Measurements from ENCODE around the gene ATP6V0A4. TPM values are rescaled to one million over a fixed set of nuclear protein-coding genes. Genes with fewer than 3 reads are reported as not detected.

ATP6V0A4 gene
- total and polyA plus RNA-seq, 2 donors (not counting 1 experiment from before 2014, with no cell fraction given), result not detected

GRCh38 chr7:138712652-138713051, 85.3 kb downstream of the ATP6V0A4 start:
- Histone ChIP-seq H3K36me3 (ENCODE audit: control insufficient read depth, insufficient read depth, low read length) (no peaks in the 10 kb centered on the region), H3K4me1 (ENCODE audit: control insufficient read depth, extremely low read depth, insufficient read depth, low read length) (no peaks in the 10 kb centered on the region), H3K27ac (ENCODE audit: insufficient read depth, low read length) (no peak overlapping the region), H3K9ac (ENCODE audit: insufficient read depth, low read length) (no peak overlapping the region), H3K4me2 (ENCODE audit: extremely low read depth, insufficient read depth, low read length) (no peak overlapping the region), H3K79me2 (ENCODE audit: control insufficient read depth, insufficient read depth, low read length) (no peaks in the 10 kb centered on the region), H4K20me1 (ENCODE audit: control insufficient read depth, extremely low read depth, insufficient read depth, low read length) (no peaks in the 10 kb centered on the region), H3K4me3 (replicated peaks in 1 of 4; ENCODE audit: control extremely low read depth in 1 of 4, insufficient read depth in 1 of 4, low read depth in 3 of 4, low read length in 4 of 4) (no peak overlapping the region), H2AFZ (ENCODE audit: low read length) (no peak overlapping the region), H3K9me3 (ENCODE audit: control insufficient read depth, insufficient read depth, low read depth, low read length) (no peaks in the 10 kb centered on the region), H3K27me3 (ENCODE audit: control insufficient read depth, insufficient read depth, low read length) (no peaks in the 10 kb centered on the region)
- no peak for TF ChIP-seq CTCF (conservative IDR thresholded peaks at IDR 0.05 in 1 of 2, IDR thresholded peaks at IDR 0.05 in 1 of 2; ENCODE audit: low read depth in 1 of 2, low read length in 2 of 2)
- TF ChIP-seq EZH2 (IDR thresholded peaks at IDR 0.05; ENCODE audit: low read length, missing control alignments), result no peak
- DNase-seq (ENCODE audit: low read depth in 2 of 2), result no peak

GRCh38 chr7:138710536-138711385, 87.2 kb downstream of the ATP6V0A4 start:
- no peaks in the 10 kb centered on the region for H3K27me3 ChIP-seq (ENCODE audit: control insufficient read depth, insufficient read depth, low read length)
- TF ChIP-seq CTCF (conservative IDR thresholded peaks at IDR 0.05 in 1 of 2, IDR thresholded peaks at IDR 0.05 in 1 of 2; ENCODE audit: low read depth in 1 of 2, low read length in 2 of 2) (no peak), EZH2 (IDR thresholded peaks at IDR 0.05; ENCODE audit: low read length, missing control alignments) (no peak)
- no peaks in the 10 kb centered on the region for H3K36me3 ChIP-seq (ENCODE audit: control insufficient read depth, insufficient read depth, low read length)
- no peaks in the 10 kb centered on the region for H3K79me2 ChIP-seq (ENCODE audit: control insufficient read depth, insufficient read depth, low read length)
- no peak overlapping the region for H3K9ac ChIP-seq (ENCODE audit: insufficient read depth, low read length)
- H3K4me3 ChIP-seq (replicated peaks in 1 of 4; ENCODE audit: control extremely low read depth in 1 of 4, insufficient read depth in 1 of 4, low read depth in 3 of 4, low read length in 4 of 4), result no peak overlapping the region
- H3K4me1 ChIP-seq (ENCODE audit: control insufficient read depth, extremely low read depth, insufficient read depth, low read length), result no peaks in the 10 kb centered on the region
- no peaks in the 10 kb centered on the region for H3K9me3 ChIP-seq (ENCODE audit: control insufficient read depth, insufficient read depth, low read depth, low read length)
- no peak overlapping the region for H3K27ac ChIP-seq (ENCODE audit: insufficient read depth, low read length)
- H4K20me1 ChIP-seq (ENCODE audit: control insufficient read depth, extremely low read depth, insufficient read depth, low read length), result no peaks in the 10 kb centered on the region
- DNase-seq (ENCODE audit: low read depth in 2 of 2), result no peak
- H3K4me2 ChIP-seq (ENCODE audit: extremely low read depth, insufficient read depth, low read length), result no peak overlapping the region
- H2AFZ ChIP-seq (ENCODE audit: low read length), result no peak overlapping the region

GRCh38 chr7:138705167-138705566, 92.8 kb downstream of the ATP6V0A4 start:
- Histone ChIP-seq H2AFZ (ENCODE audit: low read length) (no peak overlapping the region), H3K36me3 (ENCODE audit: control insufficient read depth, insufficient read depth, low read length) (no peaks in the 10 kb centered on the region), H3K9ac (ENCODE audit: insufficient read depth, low read length) (no peak overlapping the region), H3K4me2 (ENCODE audit: extremely low read depth, insufficient read depth, low read length) (no peak overlapping the region), H4K20me1 (ENCODE audit: control insufficient read depth, extremely low read depth, insufficient read depth, low read length) (no peaks in the 10 kb centered on the region), H3K27ac (ENCODE audit: insufficient read depth, low read length) (no peak overlapping the region), H3K4me3 (replicated peaks in 1 of 4; ENCODE audit: control extremely low read depth in 1 of 4, insufficient read depth in 1 of 4, low read depth in 3 of 4, low read length in 4 of 4) (no peak overlapping the region), H3K27me3 (ENCODE audit: control insufficient read depth, insufficient read depth, low read length) (no peaks in the 10 kb centered on the region), H3K4me1 (ENCODE audit: control insufficient read depth, extremely low read depth, insufficient read depth, low read length) (no peaks in the 10 kb centered on the region), H3K9me3 (ENCODE audit: control insufficient read depth, insufficient read depth, low read depth, low read length) (no peaks in the 10 kb centered on the region), H3K79me2 (ENCODE audit: control insufficient read depth, insufficient read depth, low read length) (no peaks in the 10 kb centered on the region)
- no peak for DNase-seq (ENCODE audit: low read depth in 2 of 2)
- TF ChIP-seq EZH2 (IDR thresholded peaks at IDR 0.05; ENCODE audit: low read length, missing control alignments), result no peak
- no peak for TF ChIP-seq CTCF (conservative IDR thresholded peaks at IDR 0.05 in 1 of 2, IDR thresholded peaks at IDR 0.05 in 1 of 2; ENCODE audit: low read depth in 1 of 2, low read length in 2 of 2)

Measured in fibroblast of lung (primary cell).